SU-DHL-6 (cell line): ENCODE results near the gene BET1L.

Source experiments
- EZH2phosphoT487 ChIP-seq: fragments of 200-600 bp; sonication (generic), shearing (Covaris generic); conservative IDR thresholded peaks from 2 replicates; pipeline ENCODE4 v1.6.1; 2018; ENCODE audit warnings: mild to moderate bottlenecking, antibody characterized with exemption, low read length, moderate library complexity, mixed read lengths
- TF ChIP-seq, protein P1 (sequence below): fragments of 200-600 bp; sonication (generic); IDR thresholded peaks from one replicate; pipeline ENCODE4 v1.5.1; 2017; ENCODE audit warnings: antibody characterized with exemption, mild to moderate bottlenecking, low read length, moderate library complexity; ENCODE audit not compliant: insufficient read depth, poor library complexity, severe bottlenecking

DNA sequence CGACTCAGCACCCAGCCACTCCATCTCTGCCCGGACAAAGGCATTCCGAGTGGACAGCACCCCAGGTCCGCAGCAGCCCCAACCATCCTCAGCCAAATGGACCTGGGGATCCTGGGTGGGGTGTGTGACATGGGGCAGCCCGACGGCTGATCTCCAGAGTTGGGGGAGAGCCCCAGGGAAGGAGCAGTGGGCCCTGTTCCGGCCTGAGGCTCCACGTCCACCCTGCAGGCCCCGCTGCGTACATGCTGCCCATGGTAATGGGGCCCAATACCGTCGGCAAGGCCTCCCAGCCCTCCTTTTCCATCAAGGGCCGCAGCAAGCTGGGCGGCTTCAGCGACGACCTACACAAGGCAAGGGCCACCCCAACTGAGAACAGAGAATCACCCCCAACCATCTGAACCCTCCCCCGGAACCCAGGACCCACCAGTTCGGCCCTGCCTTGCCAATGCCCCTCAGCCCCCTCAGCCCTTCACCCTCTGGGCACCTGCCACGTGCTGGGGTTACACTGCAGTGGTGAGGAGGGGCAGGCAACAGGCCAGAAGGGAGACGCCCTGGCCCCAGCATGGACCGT lies 8.9 kb downstream of the BET1L start:
- TF ChIP-seq, protein P1, sequence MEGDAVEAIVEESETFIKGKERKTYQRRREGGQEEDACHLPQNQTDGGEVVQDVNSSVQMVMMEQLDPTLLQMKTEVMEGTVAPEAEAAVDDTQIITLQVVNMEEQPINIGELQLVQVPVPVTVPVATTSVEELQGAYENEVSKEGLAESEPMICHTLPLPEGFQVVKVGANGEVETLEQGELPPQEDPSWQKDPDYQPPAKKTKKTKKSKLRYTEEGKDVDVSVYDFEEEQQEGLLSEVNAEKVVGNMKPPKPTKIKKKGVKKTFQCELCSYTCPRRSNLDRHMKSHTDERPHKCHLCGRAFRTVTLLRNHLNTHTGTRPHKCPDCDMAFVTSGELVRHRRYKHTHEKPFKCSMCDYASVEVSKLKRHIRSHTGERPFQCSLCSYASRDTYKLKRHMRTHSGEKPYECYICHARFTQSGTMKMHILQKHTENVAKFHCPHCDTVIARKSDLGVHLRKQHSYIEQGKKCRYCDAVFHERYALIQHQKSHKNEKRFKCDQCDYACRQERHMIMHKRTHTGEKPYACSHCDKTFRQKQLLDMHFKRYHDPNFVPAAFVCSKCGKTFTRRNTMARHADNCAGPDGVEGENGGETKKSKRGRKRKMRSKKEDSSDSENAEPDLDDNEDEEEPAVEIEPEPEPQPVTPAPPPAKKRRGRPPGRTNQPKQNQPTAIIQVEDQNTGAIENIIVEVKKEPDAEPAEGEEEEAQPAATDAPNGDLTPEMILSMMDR, result no peak
- TF ChIP-seq EZH2phosphoT487, result no peak
